Bronchial epithelial cell (primary cell): Measurements from ENCODE around the gene OR2AJ1. TPM values are rescaled to one million over a fixed set of nuclear protein-coding genes. Genes with fewer than 3 reads are reported as not detected.
"Not testable (repeated sequence)": the region's sequence is repeated elsewhere in the genome, so short reads cannot be mapped to it uniquely, and the experiment has no call there.

Experiments
- DNase-seq: peaks from one replicate; pipeline ENCODE4 v3.0.0-alpha.2; 2010; ENCODE audit warnings: low read depth
- FAIRE-seq: peaks from 2 replicates; lab custom pipeline; 2011; peaks lifted over from hg19 to GRCh38; lab: Jason Lieb, UNC
- H3K27me3 ChIP-seq: 2 replicates; pipeline ENCODE4 v1.5.1; 2011; ENCODE audit warnings: low read length; ENCODE audit not compliant: control insufficient read depth, insufficient read depth
- H3K36me3 ChIP-seq: 2 replicates; pipeline ENCODE4 v1.5.1; 2011; ENCODE audit warnings: low read length; ENCODE audit not compliant: control insufficient read depth, insufficient read depth
- H3K4me3 ChIP-seq: 2 replicates; pipeline ENCODE4 v1.5.1; 2011; ENCODE audit warnings: mild to moderate bottlenecking, low read depth, low read length, control low read depth
- CTCF ChIP-seq: IDR thresholded peaks from 2 replicates; pipeline ENCODE4 v1.5.1; 2011; ENCODE audit warnings: mild to moderate bottlenecking, moderate library complexity, low read length, control low read depth, inconsistent platforms; ENCODE audit not compliant: insufficient read depth, severe bottlenecking
- total RNA-seq: library from RNA; depleted of rRNA; stranded (reverse); fragments of >200 nt; gene quantifications from 2 replicates; pipeline ENCODE4 v1.2.1, GENCODE V29; 2014

The OR2AJ1 gene
- total RNA-seq, 1 donor from 2014 or later: not detected

- no peak overlapping the region for H3K4me3 ChIP-seq
- DNase-seq (no peak), FAIRE-seq (no peak)
- no peak for TF ChIP-seq CTCF
- H3K27me3 ChIP-seq: no peaks in the 10 kb centered on the region
- H3K36me3 ChIP-seq: no peaks in the 10 kb centered on the region
These were observed 11.7 kb downstream of the OR2AJ1 start for GRCh38 chr1:247936415-247936814.

- peak; percentile 24 for TF ChIP-seq CTCF
- H3K4me3 ChIP-seq, H3K36me3 ChIP-seq, DNase-seq, H3K27me3 ChIP-seq, FAIRE-seq: not testable (repeated sequence)
These were observed 12.5 kb downstream of the OR2AJ1 start for GRCh38 chr1:247936965-247937734.

- no peak for FAIRE-seq
- TF ChIP-seq CTCF: no peak
- Histone ChIP-seq H3K4me3 (no peak overlapping the region), H3K36me3 (no peaks in the 10 kb centered on the region), H3K27me3 (no peaks in the 10 kb centered on the region)
- no peak for DNase-seq
These were observed 17.9 kb downstream of the OR2AJ1 start for GRCh38 chr1:247942624-247943023.

- DNase-seq: no peak
- Histone ChIP-seq H3K36me3 (no peaks in the 10 kb centered on the region), H3K4me3 (no peak within 1 kb of the TSS), H3K27me3 (no peaks in the 10 kb centered on the region)
- FAIRE-seq: no peak
- no peak for TF ChIP-seq CTCF
These were observed 23.9 kb downstream of the OR2AJ1 start, which contains the start of gene OR2L8 for GRCh38 chr1:247948558-247948957. OR2L8 (plus strand) TSS chr1:247948858; CDS start chr1:247948858, 0 bp downstream.

- FAIRE-seq: no peak
- Histone ChIP-seq H3K27me3 (no peaks in the 10 kb centered on the region), H3K4me3 (no peak overlapping the region), H3K36me3 (no peaks in the 10 kb centered on the region)
- TF ChIP-seq CTCF: no peak
- no peak for DNase-seq
These were observed 28.7 kb downstream of the OR2AJ1 start for GRCh38 chr1:247953408-247953807.

GRCh38 chr1:247961791-247962190, 37.1 kb downstream of the OR2AJ1 start:
- no peak for FAIRE-seq
- Histone ChIP-seq H3K27me3 (no peaks in the 10 kb centered on the region), H3K4me3 (no peak overlapping the region), H3K36me3 (no peaks in the 10 kb centered on the region)
- no peak for DNase-seq
- TF ChIP-seq CTCF: no peak
